ENCODE data around the gene PDS5B.

DNA sequence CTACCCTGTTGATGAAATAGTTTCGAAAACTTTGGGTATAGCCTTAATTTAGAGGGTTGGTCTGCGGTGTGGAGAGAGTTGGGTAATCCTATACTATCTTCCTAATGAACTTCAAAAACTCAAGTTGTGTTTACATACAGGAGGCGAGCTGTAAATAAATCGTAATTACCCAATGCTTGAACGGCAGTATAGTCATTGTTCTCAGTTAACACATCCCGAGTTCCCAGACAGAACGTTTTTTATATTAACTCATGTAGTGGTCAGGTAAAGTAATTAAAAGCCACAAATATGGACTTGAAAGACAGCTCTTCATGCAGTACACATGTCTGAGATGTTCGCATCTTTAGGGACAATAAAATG lies 1.5 kb downstream of the PDS5B start:
- TF ChIP-seq CHD2 (IDR thresholded peaks at IDR 0.05; ENCODE audit: low read depth, low read length) (no peak), ZFP30 (CRISPR knock-in tag; IDR thresholded peaks at IDR 0.05; ENCODE audit: borderline replicate concordance) (no peak), PHB2 (IDR thresholded peaks at IDR 0.05; ENCODE audit: low read depth) (no peak), CREB1 (IDR thresholded peaks at IDR 0.05) (no peak), CREB1 (CRISPR knock-in tag; IDR thresholded peaks at IDR 0.05) (no peak), RAD21 (CRISPR knock-in tag; conservative IDR thresholded peaks at IDR 0.05 in 1 of 2, IDR thresholded peaks at IDR 0.05 in 1 of 2) (no peak), POLR2AphosphoS5 (IDR thresholded peaks at IDR 0.05; ENCODE audit: control insufficient read depth, insufficient read depth, low read depth, low read length) (no peak), POLR3A (IDR thresholded peaks at IDR 0.05; ENCODE audit: borderline replicate concordance, extremely low read depth, insufficient read depth, insufficient read length) (no peak), POLR2A (conservative IDR thresholded peaks at IDR 0.05) (no peak)
- TF ChIP-seq, protein P1, sequence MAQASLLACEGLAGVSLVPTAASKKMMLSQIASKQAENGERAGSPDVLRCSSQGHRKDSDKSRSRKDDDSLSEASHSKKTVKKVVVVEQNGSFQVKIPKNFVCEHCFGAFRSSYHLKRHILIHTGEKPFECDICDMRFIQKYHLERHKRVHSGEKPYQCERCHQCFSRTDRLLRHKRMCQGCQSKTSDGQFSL (CRISPR knock-in tag; IDR thresholded peaks at IDR 0.05), result no peak
- TF ChIP-seq, protein P1 (tag; IDR thresholded peaks at IDR 0.05), result no peak
